ENCODE results near the gene PCDHB2.

DNA sequence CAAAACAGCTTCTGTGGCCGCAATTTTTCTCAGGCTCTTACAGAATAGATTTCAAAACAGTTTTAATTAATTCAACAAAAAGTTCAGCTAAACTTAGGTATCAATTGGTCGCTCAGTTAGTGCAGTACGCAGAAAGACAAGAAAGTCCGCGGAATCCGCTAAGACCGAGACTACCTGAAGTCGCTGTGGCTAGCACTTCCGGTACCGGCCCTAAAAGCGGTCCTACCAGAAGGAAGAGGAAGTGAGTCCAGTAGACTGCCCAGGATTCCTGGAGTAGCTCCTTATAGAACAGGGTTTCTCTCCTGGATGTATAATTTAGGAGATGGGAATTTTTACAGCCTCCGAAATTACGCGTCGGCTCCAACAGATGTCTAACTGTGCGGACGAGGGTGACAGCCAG is 16.6 kb upstream of the PCDHB2 start:
- TF ChIP-seq, protein P1, sequence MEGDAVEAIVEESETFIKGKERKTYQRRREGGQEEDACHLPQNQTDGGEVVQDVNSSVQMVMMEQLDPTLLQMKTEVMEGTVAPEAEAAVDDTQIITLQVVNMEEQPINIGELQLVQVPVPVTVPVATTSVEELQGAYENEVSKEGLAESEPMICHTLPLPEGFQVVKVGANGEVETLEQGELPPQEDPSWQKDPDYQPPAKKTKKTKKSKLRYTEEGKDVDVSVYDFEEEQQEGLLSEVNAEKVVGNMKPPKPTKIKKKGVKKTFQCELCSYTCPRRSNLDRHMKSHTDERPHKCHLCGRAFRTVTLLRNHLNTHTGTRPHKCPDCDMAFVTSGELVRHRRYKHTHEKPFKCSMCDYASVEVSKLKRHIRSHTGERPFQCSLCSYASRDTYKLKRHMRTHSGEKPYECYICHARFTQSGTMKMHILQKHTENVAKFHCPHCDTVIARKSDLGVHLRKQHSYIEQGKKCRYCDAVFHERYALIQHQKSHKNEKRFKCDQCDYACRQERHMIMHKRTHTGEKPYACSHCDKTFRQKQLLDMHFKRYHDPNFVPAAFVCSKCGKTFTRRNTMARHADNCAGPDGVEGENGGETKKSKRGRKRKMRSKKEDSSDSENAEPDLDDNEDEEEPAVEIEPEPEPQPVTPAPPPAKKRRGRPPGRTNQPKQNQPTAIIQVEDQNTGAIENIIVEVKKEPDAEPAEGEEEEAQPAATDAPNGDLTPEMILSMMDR (IDR thresholded peaks at IDR 0.05), result no peak
- TF ChIP-seq POLR2AphosphoS5 (IDR thresholded peaks at IDR 0.05), result no peak

Measured in breast epithelium (tissue), 3 donors.